22Rv1 (cell line): ENCODE data around the gene REXO1.

Source experiments
- CTCF ChIP-seq: fragments of 450-650 bp; IDR thresholded peaks from 2 replicates; pipeline ENCODE4 v1.5.1; 2017; ENCODE audit warnings: mild to moderate bottlenecking
- ZFX ChIP-seq: fragments of 450-650 bp; IDR thresholded peaks from 2 replicates; pipeline ENCODE4 v1.6.1; 2017; ENCODE audit warnings: antibody characterized with exemption, borderline replicate concordance

GRCh38 chr19:1875646-1876495 lies 27.6 kb upstream of the REXO1 start:
- TF ChIP-seq CTCF (peak; percentile 24; the same call in 1 of the 2 replicates), ZFX (no peak)
